Panc1 (cell line): ENCODE results near the gene CCDC196.

Experiments used
- CTCF ChIP-seq: fragments of 450-650 bp; IDR thresholded peaks from 2 replicates; pipeline ENCODE4 v1.5.1; 2017; ENCODE audit warnings: mild to moderate bottlenecking
- TF ChIP-seq, protein P1 (sequence below), 2 experiments: IDR thresholded peaks; 2 replicates each; pipeline ENCODE4 v1.6.1; 2011 to 2012; ENCODE audit warnings: low read depth in 2 of 2, control low read depth in 1 of 2, low read length in 1 of 2, mild to moderate bottlenecking in 1 of 2, moderate library complexity in 1 of 2; ENCODE audit not compliant: insufficient read depth in 1 of 2

DNA sequence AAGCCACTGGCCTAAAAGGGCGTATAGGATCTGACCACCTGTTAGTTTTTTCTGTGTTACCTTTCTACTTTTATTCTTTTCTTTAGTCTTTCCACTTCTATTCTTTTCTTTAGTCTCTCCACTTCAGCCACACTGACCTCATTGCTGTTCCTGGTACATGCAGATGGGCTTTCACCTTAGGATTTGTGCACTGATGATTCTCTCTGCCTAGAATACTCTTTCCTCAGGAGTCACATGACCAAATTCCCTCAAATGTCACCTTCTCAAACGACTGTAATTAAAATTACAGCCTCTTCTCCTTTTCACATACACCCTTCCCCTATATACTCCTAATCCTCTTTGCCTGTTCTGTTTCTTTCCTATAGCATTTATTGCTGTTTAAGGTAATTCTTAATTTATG, 57.8 kb downstream of the CCDC196 start:
- TF ChIP-seq CTCF, result no peak
- TF ChIP-seq, protein P1, sequence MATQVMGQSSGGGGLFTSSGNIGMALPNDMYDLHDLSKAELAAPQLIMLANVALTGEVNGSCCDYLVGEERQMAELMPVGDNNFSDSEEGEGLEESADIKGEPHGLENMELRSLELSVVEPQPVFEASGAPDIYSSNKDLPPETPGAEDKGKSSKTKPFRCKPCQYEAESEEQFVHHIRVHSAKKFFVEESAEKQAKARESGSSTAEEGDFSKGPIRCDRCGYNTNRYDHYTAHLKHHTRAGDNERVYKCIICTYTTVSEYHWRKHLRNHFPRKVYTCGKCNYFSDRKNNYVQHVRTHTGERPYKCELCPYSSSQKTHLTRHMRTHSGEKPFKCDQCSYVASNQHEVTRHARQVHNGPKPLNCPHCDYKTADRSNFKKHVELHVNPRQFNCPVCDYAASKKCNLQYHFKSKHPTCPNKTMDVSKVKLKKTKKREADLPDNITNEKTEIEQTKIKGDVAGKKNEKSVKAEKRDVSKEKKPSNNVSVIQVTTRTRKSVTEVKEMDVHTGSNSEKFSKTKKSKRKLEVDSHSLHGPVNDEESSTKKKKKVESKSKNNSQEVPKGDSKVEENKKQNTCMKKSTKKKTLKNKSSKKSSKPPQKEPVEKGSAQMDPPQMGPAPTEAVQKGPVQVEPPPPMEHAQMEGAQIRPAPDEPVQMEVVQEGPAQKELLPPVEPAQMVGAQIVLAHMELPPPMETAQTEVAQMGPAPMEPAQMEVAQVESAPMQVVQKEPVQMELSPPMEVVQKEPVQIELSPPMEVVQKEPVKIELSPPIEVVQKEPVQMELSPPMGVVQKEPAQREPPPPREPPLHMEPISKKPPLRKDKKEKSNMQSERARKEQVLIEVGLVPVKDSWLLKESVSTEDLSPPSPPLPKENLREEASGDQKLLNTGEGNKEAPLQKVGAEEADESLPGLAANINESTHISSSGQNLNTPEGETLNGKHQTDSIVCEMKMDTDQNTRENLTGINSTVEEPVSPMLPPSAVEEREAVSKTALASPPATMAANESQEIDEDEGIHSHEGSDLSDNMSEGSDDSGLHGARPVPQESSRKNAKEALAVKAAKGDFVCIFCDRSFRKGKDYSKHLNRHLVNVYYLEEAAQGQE (IDR thresholded peaks at IDR 0.05; ENCODE audit: insufficient read depth in 1 of 2, low read depth in 2 of 2, low read length in 1 of 2), result no peak
